Esophagus (tissue), 2 donors: ENCODE results near the gene STARD4. TPM values are rescaled to one million over a fixed set of nuclear protein-coding genes. Genes with fewer than 3 reads are reported as not detected.

Experiments
- H3K27ac ChIP-seq, 2 donors: one replicate each; pipeline ENCODE4 v1.5.1; 2013; ENCODE audit warnings: low read depth in 2 of 2, mild to moderate bottlenecking in 2 of 2, inconsistent platforms in 1 of 2, low read length in 1 of 2, moderate library complexity in 1 of 2
- H3K27me3 ChIP-seq, 2 donors: one replicate each; pipeline ENCODE4 v1.6.1; 2013; ENCODE audit warnings: low read length in 2 of 2, control low read depth in 1 of 2, mild to moderate bottlenecking in 1 of 2; ENCODE audit not compliant: insufficient read depth in 2 of 2, control insufficient read depth in 1 of 2
- H3K36me3 ChIP-seq, 2 donors: one replicate each; pipeline ENCODE4 v1.6.1; 2013; ENCODE audit warnings: low read length in 1 of 2; ENCODE audit not compliant: control insufficient read depth in 2 of 2, insufficient read depth in 2 of 2
- H3K4me1 ChIP-seq, 2 donors: one replicate each; pipeline ENCODE4 v1.6.1; 2013; ENCODE audit warnings: low read length in 1 of 2; ENCODE audit not compliant: control insufficient read depth in 2 of 2, insufficient read depth in 2 of 2
- H3K4me3 ChIP-seq, 2 donors: one replicate each; pipeline ENCODE4 v1.5.1; 2013; ENCODE audit warnings: low read length in 2 of 2, mild to moderate bottlenecking in 2 of 2, low read depth in 1 of 2, moderate library complexity in 1 of 2
- H3K9me3 ChIP-seq, 2 donors: one replicate each; pipeline ENCODE4 v1.6.1; 2013; ENCODE audit warnings: mild to moderate bottlenecking in 2 of 2, low read depth in 1 of 2, low read length in 1 of 2, moderate library complexity in 1 of 2; ENCODE audit not compliant: control insufficient read depth in 2 of 2, insufficient read depth in 1 of 2
- WGBS, 2 donors: extraction: QIAGEN DNeasy Blood & Tissue Kit; methylation state at CpG; one replicate each; pipeline ENCODE4 v1.1.7; 2013; 5-methylcytosine and 5-hydroxymethylcytosine counted together
- polyA plus RNA-seq, 2 donors: library from polyadenylated mRNA; stranded (reverse); fragments of 200-250 nt; gene quantifications; one replicate each; pipeline ENCODE4 v1.2.3, GENCODE V29; 2013
- donor health status: healthy with polysubstance abuse.
- donor health status: Bipolar disorder and iron deficiency.

STARD4 gene
- polyA plus RNA-seq, 2 donors: 5.3 to 5.9 TPM

GRCh38 chr5:111551569-111552275, 39.4 kb upstream of the STARD4 start:
- H3K4me1 ChIP-seq: no peaks in the 10 kb centered on the region
- H3K4me3 ChIP-seq: no peak overlapping the region
- 63% methylated on average over 7 of the region's 7 CpGs for WGBS, 2 donors
- peaks cover 0 to 3% of the 10 kb centered on the region in 2 donors for H3K27me3 ChIP-seq
- H3K9me3 ChIP-seq: no peaks in the 10 kb centered on the region
- no peaks in the 10 kb centered on the region for H3K36me3 ChIP-seq
- no peak overlapping the region for H3K27ac ChIP-seq

- H3K27me3 ChIP-seq: peaks cover 0 to 3% of the 10 kb centered on the region in 2 donors
- H3K27ac ChIP-seq: no peak overlapping the region
- no peaks in the 10 kb centered on the region for H3K4me1 ChIP-seq
- no peak overlapping the region for H3K4me3 ChIP-seq
- H3K9me3 ChIP-seq: no peaks in the 10 kb centered on the region
- 74 to 84% methylated on average over 1 of the region's 1 CpG for WGBS, 2 donors
- H3K36me3 ChIP-seq: no peaks in the 10 kb centered on the region
These were observed 38.8 kb upstream of the STARD4 start for GRCh38 chr5:111551161-111551560.

DNA sequence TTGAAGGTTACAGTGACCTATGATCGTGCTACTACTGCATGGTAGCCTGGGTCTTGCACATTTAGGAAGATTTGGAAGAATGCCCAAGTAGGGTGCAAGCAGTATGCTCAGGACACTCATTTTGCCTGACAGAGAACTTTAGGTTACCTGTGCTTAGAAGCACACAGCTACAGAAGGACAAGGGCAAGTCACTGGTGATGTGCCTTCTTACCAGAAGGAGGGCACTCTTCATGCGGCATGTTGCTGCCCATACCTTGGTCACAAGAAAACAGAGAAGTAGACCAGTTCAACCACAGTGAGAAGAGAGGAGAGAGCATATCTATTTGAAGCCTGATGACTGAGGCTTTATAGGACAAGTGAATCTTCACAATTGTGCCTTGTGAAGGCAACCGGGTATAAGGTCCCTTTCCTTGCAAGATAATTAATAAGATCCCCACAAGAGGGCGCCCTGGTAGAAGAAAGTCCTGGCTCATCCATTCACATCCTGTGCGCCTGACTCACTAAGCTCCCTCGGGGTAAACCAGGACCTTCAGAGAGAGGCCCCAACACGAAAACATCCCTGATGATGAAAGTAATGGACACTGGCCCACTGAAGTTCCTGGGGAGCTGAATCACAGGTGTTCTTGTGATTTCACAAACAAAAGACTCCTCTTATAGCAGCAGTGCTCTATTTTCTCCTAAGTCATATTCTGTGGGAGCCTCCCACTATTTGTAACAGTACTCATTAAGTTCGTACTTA, 38.1 kb upstream of the STARD4 start:
- Histone ChIP-seq H3K27me3 (peaks cover 0 to 3% of the 10 kb centered on the region in 2 donors), H3K4me3 (no peak overlapping the region), H3K36me3 (no peaks in the 10 kb centered on the region), H3K9me3 (no peaks in the 10 kb centered on the region), H3K27ac (no peak overlapping the region), H3K4me1 (no peaks in the 10 kb centered on the region)
- 26% methylated on average over 8 of the region's 8 CpGs for WGBS, 2 donors

DNA sequence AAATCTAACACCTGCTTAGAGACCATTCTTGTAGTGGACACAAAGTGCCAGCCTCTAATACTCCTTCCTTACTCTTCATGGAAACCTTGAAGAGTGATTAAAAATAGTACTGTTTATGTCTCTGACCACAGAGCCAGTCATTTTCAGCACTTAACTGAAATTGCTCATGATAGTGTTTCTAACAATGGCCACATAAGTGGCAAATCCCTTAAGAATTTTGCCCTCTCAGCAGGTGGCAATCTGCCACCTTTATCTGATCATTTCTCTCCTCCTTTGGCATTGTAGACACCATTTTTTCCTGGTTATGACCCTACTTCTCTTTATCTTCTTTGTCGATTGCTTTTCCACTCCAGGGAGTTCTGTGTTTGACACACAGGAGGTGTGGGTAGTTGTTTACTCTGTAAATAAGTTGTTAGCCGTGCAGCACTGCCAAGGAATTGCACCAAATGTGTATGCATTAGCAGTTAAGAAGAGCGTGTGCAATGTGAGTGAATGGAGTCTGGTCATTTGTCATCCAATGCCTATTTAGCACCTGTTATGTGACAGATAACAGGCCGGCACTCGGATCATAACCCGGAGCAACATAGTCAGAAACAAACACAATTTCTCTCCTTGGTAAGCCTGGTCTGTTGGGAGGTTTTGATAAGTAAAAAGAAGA, 36.8 kb upstream of the STARD4 start:
- Histone ChIP-seq H3K27ac (no peak overlapping the region), H3K9me3 (no peaks in the 10 kb centered on the region), H3K4me1 (no peaks in the 10 kb centered on the region), H3K4me3 (no peak overlapping the region), H3K27me3 (peaks cover 0 to 3% of the 10 kb centered on the region in 2 donors), H3K36me3 (no peaks in the 10 kb centered on the region)
- WGBS, 2 donors: 63 to 78% methylated on average over 6 of the region's 6 CpGs

DNA sequence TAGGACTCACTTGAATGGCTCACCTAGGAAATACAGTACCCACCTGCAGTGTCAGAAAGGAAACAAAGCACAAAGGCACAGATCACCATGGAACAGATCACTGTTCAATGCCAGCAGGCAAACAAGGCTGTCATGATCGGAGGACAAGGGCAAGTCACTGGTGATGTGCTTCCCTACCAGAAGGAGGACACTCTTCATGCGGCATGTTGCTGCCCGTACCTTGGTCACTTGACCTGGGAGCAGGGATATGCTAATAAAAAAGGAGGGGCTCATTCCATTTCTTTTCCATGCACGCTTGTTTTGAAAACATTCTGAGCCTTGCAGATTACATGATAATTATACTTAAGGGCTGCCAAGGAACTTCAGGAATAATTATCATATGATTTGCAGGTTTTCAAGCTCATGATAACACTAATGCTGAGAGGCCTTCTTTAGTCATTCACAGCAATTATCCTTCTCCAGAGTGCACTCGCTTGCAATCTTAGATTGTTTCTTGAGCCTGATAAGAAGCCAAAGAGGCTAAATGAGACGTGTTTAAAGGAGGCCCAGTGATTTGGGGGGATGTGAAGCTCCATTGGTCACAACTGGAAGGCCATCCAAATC, 36.1 kb upstream of the STARD4 start:
- 74 to 77% methylated on average over 6 of the region's 6 CpGs for WGBS, 2 donors
- Histone ChIP-seq H3K4me1 (no peaks in the 10 kb centered on the region), H3K27ac (no peak overlapping the region), H3K4me3 (no peak overlapping the region), H3K9me3 (no peaks in the 10 kb centered on the region), H3K27me3 (peaks cover 0 to 3% of the 10 kb centered on the region in 2 donors), H3K36me3 (no peaks in the 10 kb centered on the region)

DNA sequence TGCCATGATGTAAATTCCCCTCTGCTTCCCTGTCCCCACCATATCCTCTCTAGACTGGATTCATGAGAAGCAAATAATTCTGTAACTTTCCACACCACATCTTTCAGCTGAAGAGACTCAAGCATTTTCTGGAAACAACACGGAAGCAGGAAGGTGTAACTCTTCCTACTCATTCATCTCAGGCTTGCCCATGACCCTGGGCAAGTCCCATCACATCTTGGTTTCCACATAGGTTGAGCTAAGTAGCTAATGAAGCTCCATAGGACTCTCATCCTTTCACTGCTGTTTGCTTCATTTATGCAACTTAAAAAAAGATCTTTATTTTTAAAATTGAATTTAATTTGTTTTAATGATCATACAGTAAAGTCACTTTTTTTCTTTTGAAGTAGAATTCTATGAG, 32.7 kb upstream of the STARD4 start:
- Histone ChIP-seq H3K4me3 (no peak overlapping the region), H3K9me3 (no peaks in the 10 kb centered on the region), H3K4me1 (no peaks in the 10 kb centered on the region), H3K36me3 (no peaks in the 10 kb centered on the region), H3K27me3 (no peaks in the 10 kb centered on the region), H3K27ac (no peak overlapping the region)
- 42 to 54% methylated on average over 1 of the region's 1 CpG for WGBS, 2 donors

DNA sequence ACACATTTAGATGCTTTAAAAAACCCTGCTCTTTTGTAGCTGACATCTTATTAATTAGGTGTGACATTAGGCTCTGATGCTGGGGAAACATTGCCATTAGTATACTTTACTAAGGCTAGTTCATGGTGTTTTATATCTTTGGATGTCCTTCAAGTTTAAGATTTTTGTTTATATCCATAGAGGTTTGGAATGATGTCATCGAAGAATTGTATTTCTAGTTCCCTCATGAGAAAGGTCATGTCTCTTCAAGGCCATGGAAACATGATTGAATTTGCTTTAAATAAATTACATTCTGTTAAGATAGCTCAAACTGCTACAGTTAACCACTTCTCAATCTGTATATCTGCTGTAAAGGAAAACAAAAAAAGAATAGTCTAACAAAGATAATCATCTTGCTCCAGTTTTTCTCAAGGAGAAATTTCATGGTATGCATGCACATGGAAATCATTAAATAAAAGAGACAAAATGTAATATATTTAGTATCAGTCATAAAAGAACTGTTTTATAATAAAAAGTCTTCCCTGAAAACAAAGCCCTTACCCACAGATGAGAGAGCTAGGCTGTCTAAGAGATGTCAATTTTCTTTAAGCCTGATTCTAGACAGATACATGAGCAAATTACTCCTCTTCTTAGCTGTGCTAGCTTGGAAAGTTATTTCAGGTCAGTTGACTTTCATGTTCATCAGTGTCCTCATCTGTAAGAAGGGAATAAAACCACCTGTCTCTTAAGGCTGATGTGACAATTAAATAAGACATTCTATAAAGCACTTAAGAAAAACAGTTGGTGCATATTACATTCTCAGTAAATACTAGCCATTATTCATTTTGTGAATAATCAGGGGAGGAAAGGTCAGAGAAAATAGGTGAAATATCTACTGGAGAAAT, 25.0 kb upstream of the STARD4 start:
- no peaks in the 10 kb centered on the region for H3K9me3 ChIP-seq
- H3K36me3 ChIP-seq: no peaks in the 10 kb centered on the region
- H3K27ac ChIP-seq: no peak overlapping the region
- no peaks in the 10 kb centered on the region for H3K4me1 ChIP-seq
- no peaks in the 10 kb centered on the region for H3K27me3 ChIP-seq
- whole genome bisulfite sequencing, 2 donors: 64 to 70% methylated on average over 1 of the region's 1 CpG
- no peak overlapping the region for H3K4me3 ChIP-seq

DNA sequence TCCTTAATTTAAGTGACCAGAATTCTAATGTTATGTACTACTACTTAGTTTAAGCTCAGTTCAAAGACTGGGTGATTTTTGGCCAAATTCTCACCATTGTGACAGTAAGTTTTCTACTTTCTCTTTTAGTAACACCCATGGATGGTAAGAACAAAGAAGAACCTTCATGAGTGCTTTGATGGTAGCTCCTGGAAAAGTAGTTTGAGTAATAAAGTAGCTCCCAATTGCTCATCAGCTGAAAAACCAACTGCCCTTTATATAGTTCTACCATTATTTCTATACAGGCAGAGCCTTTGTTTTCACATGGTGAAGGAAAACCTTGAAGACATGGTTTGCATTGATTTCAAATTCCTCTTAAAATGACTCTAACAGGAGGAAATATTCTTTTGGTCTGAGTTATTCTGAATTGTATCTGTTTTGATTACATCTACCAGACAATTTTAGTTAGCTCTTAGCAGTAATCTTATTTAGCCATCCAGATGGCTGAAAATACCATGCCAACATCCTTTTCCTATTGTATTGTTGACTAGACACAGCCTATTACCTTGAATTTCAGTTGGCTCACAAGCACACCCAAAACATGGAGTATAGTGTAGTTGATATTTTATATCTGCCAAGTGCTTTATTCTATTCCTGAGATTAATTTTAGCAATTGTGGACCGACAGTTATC, 23.7 kb upstream of the STARD4 start:
- no peaks in the 10 kb centered on the region for H3K36me3 ChIP-seq
- WGBS, 2 donors: 79 to 82% methylated on average over 1 of the region's 1 CpG
- no peaks in the 10 kb centered on the region for H3K9me3 ChIP-seq
- no peak overlapping the region for H3K4me3 ChIP-seq
- H3K27ac ChIP-seq: no peak overlapping the region
- H3K27me3 ChIP-seq: no peaks in the 10 kb centered on the region
- H3K4me1 ChIP-seq: no peaks in the 10 kb centered on the region
